H9 (cell line): ENCODE data around the gene LPP. TPM values are rescaled to one million over a fixed set of nuclear protein-coding genes. Genes with fewer than 3 reads are reported as not detected.

ENCODE experiments used
- DNase-seq: peaks from one replicate; pipeline ENCODE4 v3.0.0-alpha.2; 2017
- H2AFZ ChIP-seq: one replicate; pipeline ENCODE4 v1.6.1; 2013; ENCODE audit warnings: mild to moderate bottlenecking, low read length, control low read depth, moderate library complexity
- H2AK5ac ChIP-seq: 2 replicates; pipeline ENCODE4 v1.6.1; 2013; ENCODE audit warnings: low read length, control low read depth, mixed read lengths; ENCODE audit not compliant: insufficient read length
- H2BK120ac ChIP-seq: one replicate; pipeline ENCODE4 v1.6.1; 2013; ENCODE audit warnings: low read depth, mild to moderate bottlenecking, low read length, control low read depth, inconsistent platforms; ENCODE audit not compliant: poor library complexity, severe bottlenecking
- H2BK12ac ChIP-seq: 2 replicates; pipeline ENCODE4 v1.6.1; 2013; ENCODE audit warnings: low read length, control low read depth, mixed read lengths, low read depth; ENCODE audit not compliant: insufficient read length
- H2BK15ac ChIP-seq: 2 replicates; pipeline ENCODE4 v1.6.1; 2013; ENCODE audit warnings: low read depth, low read length, control low read depth
- H2BK20ac ChIP-seq: one replicate; pipeline ENCODE4 v1.6.1; 2013; ENCODE audit warnings: low read depth, mild to moderate bottlenecking, low read length, control low read depth, inconsistent platforms; ENCODE audit not compliant: poor library complexity, severe bottlenecking
- H2BK5ac ChIP-seq: 2 replicates; pipeline ENCODE4 v1.6.1; 2013; ENCODE audit warnings: low read length, control low read depth, mixed read lengths; ENCODE audit not compliant: insufficient read length
- H3K14ac ChIP-seq: 2 replicates; pipeline ENCODE4 v1.6.1; 2013; ENCODE audit warnings: low read length, control low read depth; ENCODE audit not compliant: insufficient read depth
- H3K18ac ChIP-seq: 2 replicates; pipeline ENCODE4 v1.6.1; 2013; ENCODE audit warnings: low read depth, mild to moderate bottlenecking, mixed read lengths, low read length, control low read depth; ENCODE audit not compliant: insufficient read length
- H3K23ac ChIP-seq: 2 replicates; pipeline ENCODE4 v1.6.1; 2013; ENCODE audit warnings: low read length, control low read depth, mixed read lengths, low read depth; ENCODE audit not compliant: insufficient read length
- H3K23me2 ChIP-seq: 2 replicates; pipeline ENCODE4 v1.6.1; 2013; ENCODE audit warnings: low read depth, mild to moderate bottlenecking, mixed read lengths, low read length, control low read depth; ENCODE audit not compliant: insufficient read length, poor library complexity, severe bottlenecking
- H3K27ac ChIP-seq: 2 replicates; pipeline ENCODE4 v1.5.1; 2013; ENCODE audit warnings: low read length, control low read depth, mixed read lengths, low read depth; ENCODE audit not compliant: insufficient read length
- H3K27me3 ChIP-seq: 2 replicates; pipeline ENCODE4 v1.6.1; 2013; ENCODE audit warnings: low read length, control low read depth, inconsistent platforms; ENCODE audit not compliant: insufficient read depth
- H3K4ac ChIP-seq: 2 replicates; pipeline ENCODE4 v1.6.1; 2013; ENCODE audit warnings: low read depth, mild to moderate bottlenecking, control low read depth, inconsistent platforms, low read length, moderate library complexity
- H3K4me1 ChIP-seq: 2 replicates; pipeline ENCODE4 v1.6.1; 2013; ENCODE audit warnings: low read length, control low read depth, inconsistent platforms; ENCODE audit not compliant: insufficient read depth
- H3K4me2 ChIP-seq: 2 replicates; pipeline ENCODE4 v1.6.1; 2013; ENCODE audit warnings: low read length, control low read depth, mixed read lengths; ENCODE audit not compliant: insufficient read length, insufficient read depth
- H3K56ac ChIP-seq: 2 replicates; pipeline ENCODE4 v1.6.1; 2013; ENCODE audit warnings: low read depth, mild to moderate bottlenecking, mixed read lengths, low read length, control low read depth; ENCODE audit not compliant: insufficient read length
- H3K79me1 ChIP-seq: 2 replicates; pipeline ENCODE4 v1.6.1; 2013; ENCODE audit warnings: low read depth, mild to moderate bottlenecking, moderate library complexity, low read length, control low read depth, inconsistent platforms; ENCODE audit not compliant: insufficient read depth, poor library complexity, severe bottlenecking
- H3K79me2 ChIP-seq: 2 replicates; pipeline ENCODE4 v1.6.1; 2013; ENCODE audit warnings: low read length, control low read depth, inconsistent platforms; ENCODE audit not compliant: insufficient read depth
- H3K9ac ChIP-seq: 2 replicates; pipeline ENCODE4 v1.6.1; 2013; ENCODE audit warnings: low read length, control low read depth, mixed read lengths; ENCODE audit not compliant: insufficient read length; ENCODE audit errors: extremely low read depth
- H3K9me3 ChIP-seq: one replicate; pipeline ENCODE4 v1.6.1; 2013; ENCODE audit warnings: low read depth, low read length, inconsistent platforms; ENCODE audit not compliant: control insufficient read depth
- H3T11ph ChIP-seq: one replicate; pipeline ENCODE4 v1.6.1; 2013; ENCODE audit warnings: mild to moderate bottlenecking, low read length, control low read depth, inconsistent platforms
- H4K20me1 ChIP-seq: one replicate; pipeline ENCODE4 v1.6.1; 2013; ENCODE audit not compliant: control insufficient read depth, insufficient read length, insufficient read depth
- H4K5ac ChIP-seq: 2 replicates; pipeline ENCODE4 v1.6.1; 2013; ENCODE audit warnings: low read depth, mild to moderate bottlenecking, mixed read lengths, low read length, control low read depth; ENCODE audit not compliant: insufficient read length
- H4K8ac ChIP-seq: replicated peaks from 2 replicates; pipeline ENCODE4 v1.6.1; 2013; ENCODE audit warnings: low read length, control low read depth, mixed read lengths, low read depth; ENCODE audit not compliant: insufficient read length
- H4K91ac ChIP-seq: 2 replicates; pipeline ENCODE4 v1.6.1; 2013; ENCODE audit warnings: low read depth, mild to moderate bottlenecking, moderate library complexity, mixed read lengths, low read length, control low read depth; ENCODE audit not compliant: insufficient read length
- H3K27ac Mint-ChIP-seq, 3 experiments: 2 replicates in 2 of 3; 3 replicates in 1 of 3; pipeline ENCODE4 v1.8.0; 2020 to 2021; ENCODE audit warnings: mixed read lengths in 3 of 3, mild to moderate bottlenecking in 1 of 3, moderate library complexity in 1 of 3
- H3K27me3 Mint-ChIP-seq: 2 replicates; pipeline ENCODE4 v1.8.0; 2021; ENCODE audit warnings: low read depth, mild to moderate bottlenecking, moderate library complexity, mixed read lengths
- H3K36me3 Mint-ChIP-seq, 3 experiments: 2 replicates in 2 of 3; 3 replicates in 1 of 3; pipeline ENCODE4 v1.8.0; 2020 to 2021; ENCODE audit warnings: low read depth in 3 of 3, mixed read lengths in 3 of 3; ENCODE audit not compliant: insufficient read depth in 1 of 3
- H3K4me1 Mint-ChIP-seq, 2 experiments: 2 replicates each; pipeline ENCODE4 v1.8.0; 2020; ENCODE audit warnings: mixed read lengths in 2 of 2
- H3K4me3 Mint-ChIP-seq, 2 experiments: 2 replicates in 1 of 2; 3 replicates in 1 of 2; pipeline ENCODE4 v1.8.0; 2020 to 2021; ENCODE audit warnings: mild to moderate bottlenecking in 2 of 2, mixed read lengths in 2 of 2, moderate library complexity in 1 of 2
- H3K9me3 Mint-ChIP-seq, 2 experiments: 2 replicates in 1 of 2; 3 replicates in 1 of 2; pipeline ENCODE4 v1.8.0; 2020; ENCODE audit warnings: mild to moderate bottlenecking in 2 of 2, mixed read lengths in 2 of 2, moderate library complexity in 1 of 2
- WGBS: extraction: QIAGEN DNeasy Blood & Tissue Kit; methylation state at CpG from one replicate; pipeline ENCODE4 v1.1.7; 2013; ENCODE audit warnings: missing lambda C conversion rate, low lambda C conversion rate, mixed read lengths; ENCODE audit not compliant: insufficient read length; ENCODE audit errors: extremely low coverage; 5-methylcytosine and 5-hydroxymethylcytosine counted together
- total RNA-seq: library from RNA; stranded (reverse); gene quantifications from 2 replicates; pipeline ENCODE4 v1.2.1, GENCODE V29; 2021
- TF ChIP-seq, protein P1 (sequence below): fragments of 200-600 bp; sonication (generic); conservative IDR thresholded peaks from 3 replicates; pipeline ENCODE4 v1.8.0; 2021; ENCODE audit warnings: antibody characterized with exemption, mild to moderate bottlenecking

The LPP gene
- total RNA-seq, 1 experiment from 2014 or later: 64.6 TPM

DNA sequence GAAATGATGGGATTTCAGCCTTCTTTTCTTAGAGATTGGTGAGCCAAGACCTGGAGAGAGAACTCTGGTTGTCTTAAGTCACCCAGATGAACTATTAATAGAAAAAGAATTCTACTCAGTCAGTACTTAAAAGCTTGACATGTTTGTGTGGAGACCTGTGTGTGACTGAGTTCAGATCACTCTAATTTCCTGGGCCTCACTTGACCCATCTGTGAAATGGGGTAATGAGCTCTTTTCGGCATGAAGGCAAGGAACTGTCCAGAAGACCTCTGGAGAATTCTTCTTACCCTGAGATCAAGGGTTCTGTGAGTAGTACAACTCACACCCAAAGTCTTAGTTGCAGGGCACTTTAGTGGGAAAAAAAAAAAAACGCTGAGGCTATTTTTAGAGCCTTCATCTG lies 92.9 kb downstream of the LPP start:
- no peak overlapping the region for H2BK12ac ChIP-seq
- H2BK15ac ChIP-seq: no peak overlapping the region
- Mint-ChIP-seq H3K4me3 (no peak overlapping the region), H3K4me1 (no peaks in the 10 kb centered on the region), H3K36me3 (peaks cover 0 to 5% (median 0%) of the 10 kb centered on the region in 3 experiments; a peak in 3 of 7 replicates), H3K9me3 (peaks cover 0 to 4% of the 10 kb centered on the region in 2 experiments; a peak in 1 of 5 replicates), H3K27ac (0 out of 7 replicates have a peak overlapping the region, but pooled peaks of 1 of the 3 experiments have one; percentile 40), H3K27me3 (no peaks in the 10 kb centered on the region)
- no peak overlapping the region for H3K23ac ChIP-seq
- no peak overlapping the region for H3K4me2 ChIP-seq
- H3K4ac ChIP-seq: no peak overlapping the region
- no peak overlapping the region for H2BK20ac ChIP-seq
- DNase-seq: no peak
- no peak overlapping the region for H2BK5ac ChIP-seq
- no peaks in the 10 kb centered on the region; the same call in 1 of the 2 replicates for H3K4me1 ChIP-seq
- no peaks in the 10 kb centered on the region for H3K23me2 ChIP-seq
- H4K5ac ChIP-seq: no peak overlapping the region
- no peaks in the 10 kb centered on the region; the same call in 1 of the 2 replicates for H3K79me2 ChIP-seq
- H3T11ph ChIP-seq: no peak overlapping the region
- H3K79me1 ChIP-seq: no peaks in the 10 kb centered on the region
- H2AFZ ChIP-seq: no peak overlapping the region
- H4K20me1 ChIP-seq: no peaks in the 10 kb centered on the region
- no peak overlapping the region for H2BK120ac ChIP-seq
- H3K18ac ChIP-seq: no peak overlapping the region
- no peak overlapping the region for H4K91ac ChIP-seq
- H4K8ac ChIP-seq: no peak overlapping the region
- no peak overlapping the region for H3K56ac ChIP-seq
- no CpG with 5 or more reads among the region's 2 CpGs for WGBS
- TF ChIP-seq, protein P1, sequence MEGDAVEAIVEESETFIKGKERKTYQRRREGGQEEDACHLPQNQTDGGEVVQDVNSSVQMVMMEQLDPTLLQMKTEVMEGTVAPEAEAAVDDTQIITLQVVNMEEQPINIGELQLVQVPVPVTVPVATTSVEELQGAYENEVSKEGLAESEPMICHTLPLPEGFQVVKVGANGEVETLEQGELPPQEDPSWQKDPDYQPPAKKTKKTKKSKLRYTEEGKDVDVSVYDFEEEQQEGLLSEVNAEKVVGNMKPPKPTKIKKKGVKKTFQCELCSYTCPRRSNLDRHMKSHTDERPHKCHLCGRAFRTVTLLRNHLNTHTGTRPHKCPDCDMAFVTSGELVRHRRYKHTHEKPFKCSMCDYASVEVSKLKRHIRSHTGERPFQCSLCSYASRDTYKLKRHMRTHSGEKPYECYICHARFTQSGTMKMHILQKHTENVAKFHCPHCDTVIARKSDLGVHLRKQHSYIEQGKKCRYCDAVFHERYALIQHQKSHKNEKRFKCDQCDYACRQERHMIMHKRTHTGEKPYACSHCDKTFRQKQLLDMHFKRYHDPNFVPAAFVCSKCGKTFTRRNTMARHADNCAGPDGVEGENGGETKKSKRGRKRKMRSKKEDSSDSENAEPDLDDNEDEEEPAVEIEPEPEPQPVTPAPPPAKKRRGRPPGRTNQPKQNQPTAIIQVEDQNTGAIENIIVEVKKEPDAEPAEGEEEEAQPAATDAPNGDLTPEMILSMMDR: no peak
- no peaks in the 10 kb centered on the region for H3K9me3 ChIP-seq
- H3K27me3 ChIP-seq: no peaks in the 10 kb centered on the region
- H3K9ac ChIP-seq: no peak overlapping the region
- H3K14ac ChIP-seq: no peak overlapping the region
- no peak overlapping the region for H2AK5ac ChIP-seq
- no peak overlapping the region for H3K27ac ChIP-seq
